ENCODE results near the gene LIPG.
"Not testable (repeated sequence)": the region's sequence is repeated elsewhere in the genome, so short reads cannot be mapped to it uniquely, and the experiment has no call there.

LIPG gene

GRCh38 chr18:49561289-49562193 lies at the start of gene LIPG:
LIPG (plus strand) TSS chr18:49562057; CDS start chr18:49562309, 252 bp downstream.
- peak; percentile 54 for DNase-seq

GRCh38 chr18:49512876-49513275 lies 49.0 kb upstream of the LIPG start:
- not testable (repeated sequence) for DNase-seq

- DNase-seq = no peak
These were observed 47.3 kb upstream of the LIPG start for GRCh38 chr18:49514577-49514976.

GRCh38 chr18:49515003-49515402 lies 46.9 kb upstream of the LIPG start:
- not testable (repeated sequence) for DNase-seq

GRCh38 chr18:49515516-49515915 lies 46.3 kb upstream of the LIPG start:
- no peak for DNase-seq

GRCh38 chr18:49517483-49517882 lies 44.4 kb upstream of the LIPG start:
- DNase-seq = no peak

GRCh38 chr18:49519101-49519971 lies 42.5 kb upstream of the LIPG start:
- DNase-seq = no peak

- no peak for DNase-seq
These were observed 41.2 kb upstream of the LIPG start for GRCh38 chr18:49520661-49521145.

- DNase-seq = no peak
These were observed 40.5 kb upstream of the LIPG start for GRCh38 chr18:49521216-49521835.

GRCh38 chr18:49523580-49524093 lies 38.2 kb upstream of the LIPG start:
- not testable (repeated sequence) for DNase-seq

GRCh38 chr18:49524349-49524748 lies 37.5 kb upstream of the LIPG start:
- no peak for DNase-seq

- no peak for DNase-seq
These were observed 36.9 kb upstream of the LIPG start for GRCh38 chr18:49524951-49525350.

- no peak for DNase-seq
These were observed 35.9 kb upstream of the LIPG start for GRCh38 chr18:49525981-49526380.

- no peak for DNase-seq
These were observed 34.1 kb upstream of the LIPG start for GRCh38 chr18:49527631-49528327.

- no peak for DNase-seq
These were observed 32.3 kb upstream of the LIPG start for GRCh38 chr18:49529596-49529995.

GRCh38 chr18:49531678-49532153 lies 30.1 kb upstream of the LIPG start:
- no peak for DNase-seq

- DNase-seq = no peak
These were observed 26.8 kb upstream of the LIPG start for GRCh38 chr18:49534846-49535601.

GRCh38 chr18:49537232-49537896 lies 24.5 kb upstream of the LIPG start:
- no peak for DNase-seq

GRCh38 chr18:49544362-49544761 lies 17.5 kb upstream of the LIPG start:
- no peak for DNase-seq

- DNase-seq = no peak
These were observed 15.6 kb upstream of the LIPG start for GRCh38 chr18:49546278-49546677.

Data from 8988T (cell line).